ENCODE results near the gene SNAPC1.

DNA sequence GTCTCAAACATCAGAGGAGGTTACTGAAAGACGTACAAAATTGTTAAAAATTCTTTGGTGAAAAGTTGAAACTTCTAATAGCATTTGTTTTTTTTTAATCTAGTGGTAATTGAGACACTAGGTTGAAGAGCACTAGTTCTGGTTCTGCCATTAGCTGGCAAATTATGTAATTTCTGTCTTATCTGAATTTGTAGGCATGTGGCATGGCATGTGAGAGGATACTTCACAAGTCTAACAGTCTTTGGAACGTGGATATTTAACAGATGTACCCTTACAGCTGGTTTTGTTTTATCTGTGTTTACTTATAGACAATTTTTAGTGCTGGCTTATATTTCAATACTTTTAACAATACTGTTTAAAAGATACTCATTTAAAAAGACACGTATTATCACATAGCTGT is 6.0 kb downstream of the SNAPC1 start:
- TF ChIP-seq, protein P1, sequence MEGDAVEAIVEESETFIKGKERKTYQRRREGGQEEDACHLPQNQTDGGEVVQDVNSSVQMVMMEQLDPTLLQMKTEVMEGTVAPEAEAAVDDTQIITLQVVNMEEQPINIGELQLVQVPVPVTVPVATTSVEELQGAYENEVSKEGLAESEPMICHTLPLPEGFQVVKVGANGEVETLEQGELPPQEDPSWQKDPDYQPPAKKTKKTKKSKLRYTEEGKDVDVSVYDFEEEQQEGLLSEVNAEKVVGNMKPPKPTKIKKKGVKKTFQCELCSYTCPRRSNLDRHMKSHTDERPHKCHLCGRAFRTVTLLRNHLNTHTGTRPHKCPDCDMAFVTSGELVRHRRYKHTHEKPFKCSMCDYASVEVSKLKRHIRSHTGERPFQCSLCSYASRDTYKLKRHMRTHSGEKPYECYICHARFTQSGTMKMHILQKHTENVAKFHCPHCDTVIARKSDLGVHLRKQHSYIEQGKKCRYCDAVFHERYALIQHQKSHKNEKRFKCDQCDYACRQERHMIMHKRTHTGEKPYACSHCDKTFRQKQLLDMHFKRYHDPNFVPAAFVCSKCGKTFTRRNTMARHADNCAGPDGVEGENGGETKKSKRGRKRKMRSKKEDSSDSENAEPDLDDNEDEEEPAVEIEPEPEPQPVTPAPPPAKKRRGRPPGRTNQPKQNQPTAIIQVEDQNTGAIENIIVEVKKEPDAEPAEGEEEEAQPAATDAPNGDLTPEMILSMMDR (IDR thresholded peaks at IDR 0.05): no peak
- TF ChIP-seq POLR2A (IDR thresholded peaks at IDR 0.05): no peak
